ENCODE data around the gene METTL9. TPM values are rescaled to one million over a fixed set of nuclear protein-coding genes. Genes with fewer than 3 reads are reported as not detected.
A peak's percentile ranks its signal among the peaks of the same experiment; 100 is the strongest.

Gene METTL9
- total and polyA plus RNA-seq, 2 of the 13 experiments (the other 11 are each of a cell fraction or from before 2014, with no cell fraction given) = 123 to 204 TPM

DNA sequence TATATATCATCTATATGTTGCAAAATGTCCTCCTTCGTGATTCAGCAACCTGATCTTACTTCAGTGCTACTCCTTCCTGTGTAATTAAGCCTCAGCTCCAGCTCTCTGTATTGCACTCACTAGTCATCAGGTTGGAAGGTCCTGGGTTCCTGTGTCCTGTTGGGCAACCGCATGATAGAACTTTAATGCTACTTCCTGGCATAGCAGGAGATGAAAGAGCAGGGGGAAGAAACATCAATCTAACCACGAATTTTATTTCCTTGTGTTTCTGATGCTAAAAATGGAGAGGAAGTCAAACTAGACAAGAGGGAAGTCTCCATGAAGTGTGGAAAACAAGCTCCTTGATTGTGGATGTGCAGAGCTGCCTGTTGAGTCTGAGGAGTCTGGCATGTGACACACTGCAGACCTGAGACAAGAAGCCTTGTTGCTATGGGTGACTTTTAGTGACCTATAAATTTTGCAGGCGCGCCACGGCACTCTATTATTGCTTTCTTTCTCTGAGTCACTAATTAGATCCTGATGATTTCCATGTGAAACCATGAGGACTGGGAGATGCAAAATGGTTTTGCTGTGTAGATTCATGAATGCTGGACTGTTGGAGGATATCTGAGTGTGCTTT is 27.4 kb downstream of the METTL9 start:
- intact Hi-C loops (cut with micrococcal nuclease; ENCODE audit: unreplicated experiment) (no loop called here), in situ Hi-C loops (cut with HindIII; ENCODE audit: extremely low pct_ligation_motif_present, low pct_unique_long_range_greater_than_20kb) (no loop called here)
- no peak for FAIRE-seq
- CTCF ChIA-PET (ENCODE audit: low intra/inter-chr PET ratio, low total read pairs) = no interaction called here
- H3K36me3 ChIP-seq (replicated peaks in 1 of 2; ENCODE audit: control insufficient read depth in 1 of 2, insufficient read depth in 2 of 2, low read length in 2 of 2) = peaks cover 16 to 37% of the 10 kb centered on the region in 2 experiments
- H2AFZ ChIP-seq (ENCODE audit: low read length) = no peak overlapping the region
- H3K9ac ChIP-seq (ENCODE audit: insufficient read depth, low read depth, low read length) = no peak overlapping the region
- no peaks in the 10 kb centered on the region for H3K79me2 ChIP-seq (ENCODE audit: insufficient read depth, low read length)
- BruUV-seq (replicated peaks) = TSS peak; percentile 39
- H3K4me2 ChIP-seq (ENCODE audit: low read depth, low read length) = no peak overlapping the region
- no peaks in the 10 kb centered on the region for H3K9me3 ChIP-seq (ENCODE audit: low read length)
- POLR2A ChIA-PET = interaction anchor here (0.7 kb wide), 1 partner anchor 1884 kb away, joined by 3 read pairs; no protein-coding TSS in a partner anchor
- peaks cover 41% of the 10 kb centered on the region for H3K4me1 ChIP-seq (ENCODE audit: insufficient read depth, low read length)
- H3K27me3 ChIP-seq (ENCODE audit: control insufficient read depth in 1 of 2, insufficient read depth in 2 of 2, low read length in 2 of 2) = no peaks in the 10 kb centered on the region
- WGBS (ENCODE audit: low lambda C conversion rate) = 80% methylated on average over 6 of the region's 6 CpGs
- H4K20me1 ChIP-seq (ENCODE audit: insufficient read depth, low read length) = no peaks in the 10 kb centered on the region
- no peak overlapping the region for H3K4me3 ChIP-seq (replicated peaks in 1 of 3; ENCODE audit: insufficient read depth in 1 of 3, low read depth in 2 of 3, low read length in 3 of 3)
- peak overlapping the region; percentile 10 for H3K27ac ChIP-seq (ENCODE audit: extremely low read length, insufficient read depth, low read length)
- ATAC-seq = peak; percentile 60; the same call in 2 of the 3 replicates
- DNase-seq (ENCODE audit: low spot score) = peak; percentile 83
- TF ChIP-seq ZNF614 (CRISPR knock-in tag; IDR thresholded peaks at IDR 0.05; ENCODE audit: borderline replicate concordance) (0 out of 2 replicates have a peak, but pooled peaks have one; percentile 64), MED1 (CRISPR knock-in tag; IDR thresholded peaks at IDR 0.05) (peak; percentile 58), NFE2 (CRISPR knock-in tag; IDR thresholded peaks at IDR 0.05) (peak; percentile 61; the same call in 1 of the 2 replicates), SP2 (CRISPR knock-in tag; IDR thresholded peaks at IDR 0.05) (no peak), ZNF180 (CRISPR knock-in tag; IDR thresholded peaks at IDR 0.05; ENCODE audit: borderline replicate concordance, low read depth) (no peak), FOXA1 (IDR thresholded peaks at IDR 0.05) (no peak), FOXA1 (CRISPR knock-in tag; IDR thresholded peaks at IDR 0.05) (peak; percentile 47), GABPA (IDR thresholded peaks at IDR 0.05; ENCODE audit: low read depth, low read length) (no peak), GABPA (CRISPR knock-in tag; IDR thresholded peaks at IDR 0.05; ENCODE audit: low read depth) (peak; percentile 40; the same call in 1 of the 2 replicates), DPF2 (CRISPR knock-in tag; IDR thresholded peaks at IDR 0.05; ENCODE audit: borderline replicate concordance, low read depth) (no peak), ELF3 (CRISPR knock-in tag; IDR thresholded peaks at IDR 0.05) (peak; percentile 85), ZNF790 (CRISPR knock-in tag; IDR thresholded peaks at IDR 0.05; ENCODE audit: borderline replicate concordance) (no peak), ZNF18 (CRISPR knock-in tag; IDR thresholded peaks at IDR 0.05; ENCODE audit: insufficient replicate concordance) (no peak), KDM2A (CRISPR knock-in tag; IDR thresholded peaks at IDR 0.05; ENCODE audit: borderline replicate concordance, low read depth) (0 out of 2 replicates have a peak, but pooled peaks have one; percentile 21), DRAP1 (CRISPR knock-in tag; IDR thresholded peaks at IDR 0.05) (peak; percentile 44; the same call in 1 of the 2 replicates), ZNF644 (CRISPR knock-in tag; IDR thresholded peaks at IDR 0.05; ENCODE audit: low read depth) (peak; percentile 40; the same call in 1 of the 2 replicates), RNF219 (CRISPR knock-in tag; IDR thresholded peaks at IDR 0.05) (no peak), FOXK1 (CRISPR knock-in tag; IDR thresholded peaks at IDR 0.05; ENCODE audit: borderline replicate concordance, low read depth) (0 out of 2 replicates have a peak, but pooled peaks have one; percentile 22), RARA (CRISPR knock-in tag; IDR thresholded peaks at IDR 0.05) (peak; percentile 53), NFE2L1 (CRISPR knock-in tag; IDR thresholded peaks at IDR 0.05; ENCODE audit: borderline replicate concordance) (no peak)
- TF ChIP-seq, protein P1, sequence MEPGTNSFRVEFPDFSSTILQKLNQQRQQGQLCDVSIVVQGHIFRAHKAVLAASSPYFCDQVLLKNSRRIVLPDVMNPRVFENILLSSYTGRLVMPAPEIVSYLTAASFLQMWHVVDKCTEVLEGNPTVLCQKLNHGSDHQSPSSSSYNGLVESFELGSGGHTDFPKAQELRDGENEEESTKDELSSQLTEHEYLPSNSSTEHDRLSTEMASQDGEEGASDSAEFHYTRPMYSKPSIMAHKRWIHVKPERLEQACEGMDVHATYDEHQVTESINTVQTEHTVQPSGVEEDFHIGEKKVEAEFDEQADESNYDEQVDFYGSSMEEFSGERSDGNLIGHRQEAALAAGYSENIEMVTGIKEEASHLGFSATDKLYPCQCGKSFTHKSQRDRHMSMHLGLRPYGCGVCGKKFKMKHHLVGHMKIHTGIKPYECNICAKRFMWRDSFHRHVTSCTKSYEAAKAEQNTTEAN (CRISPR knock-in tag; conservative IDR thresholded peaks at IDR 0.05) = 0 out of 2 replicates have a peak, but pooled peaks have one; percentile 37

All from HepG2 (cell line).